DOHH2 (cell line): ENCODE results near the gene LBX2.

Experiments used
- H3F3A ChIP-seq: fragments of 200-600 bp; sonication (generic), shearing (Covaris generic); 2 replicates; pipeline ENCODE4 v1.6.0; 2016; ENCODE audit warnings: antibody characterized with exemption, mild to moderate bottlenecking; ENCODE audit not compliant: control insufficient read depth, insufficient read depth
- H3K27ac ChIP-seq: fragments of 200-600 bp; sonication (generic); 2 replicates; pipeline ENCODE4 v1.5.1; 2014; ENCODE audit warnings: low read depth, mild to moderate bottlenecking, low read length, moderate library complexity
- H3K27me3 ChIP-seq: fragments of 200-600 bp; sonication (generic); 2 replicates; pipeline ENCODE4 v1.6.1; 2014; ENCODE audit warnings: mild to moderate bottlenecking, low read length, mixed read lengths; ENCODE audit not compliant: control insufficient read depth
- H3K36me3 ChIP-seq: fragments of 200-600 bp; sonication (generic); 2 replicates; pipeline ENCODE4 v1.6.1; 2014; ENCODE audit warnings: mild to moderate bottlenecking, low read length, moderate library complexity, mixed read lengths; ENCODE audit not compliant: control insufficient read depth
- H3K4me1 ChIP-seq: fragments of 200-600 bp; sonication (generic); 2 replicates; pipeline ENCODE4 v1.6.1; 2014; ENCODE audit warnings: mild to moderate bottlenecking, low read length, mixed read lengths; ENCODE audit not compliant: control insufficient read depth
- H3K4me2 ChIP-seq: fragments of 200-600 bp; sonication (generic); 2 replicates; pipeline ENCODE4 v1.6.0; 2014; ENCODE audit warnings: mild to moderate bottlenecking, low read length, moderate library complexity
- H3K4me3 ChIP-seq: fragments of 200-600 bp; sonication (generic); 2 replicates; pipeline ENCODE4 v1.5.1; 2014; ENCODE audit warnings: mild to moderate bottlenecking, low read length, mixed read lengths
- H3K79me2 ChIP-seq: fragments of 200-600 bp; sonication (generic); 2 replicates; pipeline ENCODE4 v1.6.1; 2014; ENCODE audit warnings: mild to moderate bottlenecking, low read length, mixed read lengths; ENCODE audit not compliant: control insufficient read depth
- H3K9me2 ChIP-seq: fragments of 200-600 bp; sonication (generic); replicated peaks from 2 replicates; pipeline ENCODE4 v1.6.1; 2014; ENCODE audit warnings: mild to moderate bottlenecking, low read length, mixed read lengths; ENCODE audit not compliant: control insufficient read depth
- H3K9me3 ChIP-seq: fragments of 200-600 bp; sonication (generic); 2 replicates; pipeline ENCODE4 v1.6.1; 2014; ENCODE audit warnings: antibody characterized with exemption, low read length, mixed read lengths; ENCODE audit not compliant: control insufficient read depth, insufficient read depth
- H4K20me1 ChIP-seq: fragments of 200-600 bp; sonication (generic); 2 replicates; pipeline ENCODE4 v1.6.0; 2014; ENCODE audit warnings: low read depth, mild to moderate bottlenecking, antibody characterized with exemption, low read length, moderate library complexity; ENCODE audit not compliant: control insufficient read depth, insufficient read depth
- EZH2phosphoT487 ChIP-seq: fragments of 200-600 bp; sonication (generic); IDR thresholded peaks from 2 replicates; pipeline ENCODE4 v1.6.1; 2017; ENCODE audit warnings: borderline replicate concordance, mild to moderate bottlenecking, antibody characterized with exemption, low read length, moderate library complexity, mixed read lengths
- TF ChIP-seq, protein P1 (sequence below): fragments of 200-600 bp; sonication (generic); IDR thresholded peaks from one replicate; pipeline ENCODE4 v1.5.1; 2014; ENCODE audit warnings: antibody characterized with exemption, mild to moderate bottlenecking, low read depth, low read length; ENCODE audit not compliant: poor library complexity, severe bottlenecking

LBX2 gene

GRCh38 chr2:74499940-74500577 is 656 bp upstream of the LBX2 start:
- H3K79me2 ChIP-seq, result no peaks in the 10 kb centered on the region
- peaks cover 61% of the 10 kb centered on the region for H3K27me3 ChIP-seq
- H3K9me2 ChIP-seq, result no peaks in the 10 kb centered on the region
- peaks cover under 1% of the 10 kb centered on the region for H3K36me3 ChIP-seq
- H3K9me3 ChIP-seq, result no peaks in the 10 kb centered on the region
- H3F3A ChIP-seq, result no peaks in the 10 kb centered on the region
- no peak overlapping the region for H3K27ac ChIP-seq
- TF ChIP-seq EZH2phosphoT487, result no peak
- TF ChIP-seq, protein P1, sequence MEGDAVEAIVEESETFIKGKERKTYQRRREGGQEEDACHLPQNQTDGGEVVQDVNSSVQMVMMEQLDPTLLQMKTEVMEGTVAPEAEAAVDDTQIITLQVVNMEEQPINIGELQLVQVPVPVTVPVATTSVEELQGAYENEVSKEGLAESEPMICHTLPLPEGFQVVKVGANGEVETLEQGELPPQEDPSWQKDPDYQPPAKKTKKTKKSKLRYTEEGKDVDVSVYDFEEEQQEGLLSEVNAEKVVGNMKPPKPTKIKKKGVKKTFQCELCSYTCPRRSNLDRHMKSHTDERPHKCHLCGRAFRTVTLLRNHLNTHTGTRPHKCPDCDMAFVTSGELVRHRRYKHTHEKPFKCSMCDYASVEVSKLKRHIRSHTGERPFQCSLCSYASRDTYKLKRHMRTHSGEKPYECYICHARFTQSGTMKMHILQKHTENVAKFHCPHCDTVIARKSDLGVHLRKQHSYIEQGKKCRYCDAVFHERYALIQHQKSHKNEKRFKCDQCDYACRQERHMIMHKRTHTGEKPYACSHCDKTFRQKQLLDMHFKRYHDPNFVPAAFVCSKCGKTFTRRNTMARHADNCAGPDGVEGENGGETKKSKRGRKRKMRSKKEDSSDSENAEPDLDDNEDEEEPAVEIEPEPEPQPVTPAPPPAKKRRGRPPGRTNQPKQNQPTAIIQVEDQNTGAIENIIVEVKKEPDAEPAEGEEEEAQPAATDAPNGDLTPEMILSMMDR, result no peak
- H4K20me1 ChIP-seq, result no peaks in the 10 kb centered on the region
- H3K4me1 ChIP-seq, result peaks cover 20% of the 10 kb centered on the region
- H3K4me2 ChIP-seq, result no peak overlapping the region
- H3K4me3 ChIP-seq, result no peak overlapping the region

GRCh38 chr2:74498500-74499266 is 720 bp downstream of the LBX2 start:
- Histone ChIP-seq H3K4me2 (peak overlapping the region; percentile 38), H3K4me3 (peak overlapping the region; percentile 35; the same call in 1 of the 2 replicates), H3K36me3 (peaks cover 1% of the 10 kb centered on the region; the same call in 1 of the 2 replicates), H3K4me1 (peaks cover 20% of the 10 kb centered on the region), H3K79me2 (no peaks in the 10 kb centered on the region), H4K20me1 (no peaks in the 10 kb centered on the region), H3F3A (no peaks in the 10 kb centered on the region), H3K27ac (no peak overlapping the region), H3K9me2 (no peaks in the 10 kb centered on the region), H3K9me3 (no peaks in the 10 kb centered on the region), H3K27me3 (peaks cover 61% of the 10 kb centered on the region)
- TF ChIP-seq, protein P1, result no peak
- TF ChIP-seq EZH2phosphoT487, result peak; percentile 71

GRCh38 chr2:74497777-74498499 is 1.5 kb downstream of the LBX2 start:
- Histone ChIP-seq H3K9me3 (no peaks in the 10 kb centered on the region), H3F3A (no peaks in the 10 kb centered on the region), H3K79me2 (no peaks in the 10 kb centered on the region), H3K27ac (no peak overlapping the region), H3K27me3 (peaks cover 55% of the 10 kb centered on the region), H3K4me3 (peak overlapping the region; percentile 35; the same call in 1 of the 2 replicates), H3K4me2 (peak overlapping the region; percentile 38), H3K4me1 (peaks cover 13% of the 10 kb centered on the region), H4K20me1 (no peaks in the 10 kb centered on the region), H3K36me3 (peaks cover 7% of the 10 kb centered on the region; the same call in 1 of the 2 replicates), H3K9me2 (no peaks in the 10 kb centered on the region)
- TF ChIP-seq EZH2phosphoT487, result no peak; the same call in 1 of the 2 replicates
- TF ChIP-seq, protein P1, result no peak
